GM12865 (cell line): Measurements from ENCODE around the gene CCDC8.

ENCODE experiments used
- DNase-seq: peaks from one replicate; pipeline ENCODE4 v3.0.0; 2010; ENCODE audit warnings: low read depth
- H3K4me3 ChIP-seq: 2 replicates; pipeline ENCODE4 v1.5.1; 2011; ENCODE audit warnings: mild to moderate bottlenecking, low read depth, low read length, control low read depth
- TF ChIP-seq, protein P1 (sequence below): IDR thresholded peaks from 2 replicates; pipeline ENCODE4 v1.5.1; 2011; ENCODE audit warnings: low read length, control low read depth, low read depth, inconsistent platforms; ENCODE audit not compliant: insufficient read depth; ENCODE audit errors: missing control alignments

CCDC8 gene

DNA sequence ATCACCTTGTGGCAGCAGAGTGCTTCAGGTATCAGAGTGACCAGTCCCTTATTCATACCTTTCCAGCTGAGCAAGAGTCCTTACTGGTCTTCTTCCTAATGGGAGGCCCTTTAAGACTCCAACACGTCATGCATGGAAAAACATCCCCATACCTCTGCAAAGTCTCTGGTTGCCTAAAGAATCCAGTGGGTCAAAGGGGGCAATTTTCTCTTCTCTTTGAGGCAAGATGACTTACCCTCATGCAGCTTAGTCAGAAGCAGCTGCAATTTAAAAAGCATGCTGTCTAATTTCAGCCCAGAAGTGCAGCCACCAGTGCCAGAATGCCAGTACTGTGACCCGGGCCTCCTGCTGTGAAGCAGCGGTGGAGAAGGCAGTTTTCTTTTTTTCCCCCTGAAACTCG lies 47.8 kb downstream of the CCDC8 start:
- TF ChIP-seq, protein P1, sequence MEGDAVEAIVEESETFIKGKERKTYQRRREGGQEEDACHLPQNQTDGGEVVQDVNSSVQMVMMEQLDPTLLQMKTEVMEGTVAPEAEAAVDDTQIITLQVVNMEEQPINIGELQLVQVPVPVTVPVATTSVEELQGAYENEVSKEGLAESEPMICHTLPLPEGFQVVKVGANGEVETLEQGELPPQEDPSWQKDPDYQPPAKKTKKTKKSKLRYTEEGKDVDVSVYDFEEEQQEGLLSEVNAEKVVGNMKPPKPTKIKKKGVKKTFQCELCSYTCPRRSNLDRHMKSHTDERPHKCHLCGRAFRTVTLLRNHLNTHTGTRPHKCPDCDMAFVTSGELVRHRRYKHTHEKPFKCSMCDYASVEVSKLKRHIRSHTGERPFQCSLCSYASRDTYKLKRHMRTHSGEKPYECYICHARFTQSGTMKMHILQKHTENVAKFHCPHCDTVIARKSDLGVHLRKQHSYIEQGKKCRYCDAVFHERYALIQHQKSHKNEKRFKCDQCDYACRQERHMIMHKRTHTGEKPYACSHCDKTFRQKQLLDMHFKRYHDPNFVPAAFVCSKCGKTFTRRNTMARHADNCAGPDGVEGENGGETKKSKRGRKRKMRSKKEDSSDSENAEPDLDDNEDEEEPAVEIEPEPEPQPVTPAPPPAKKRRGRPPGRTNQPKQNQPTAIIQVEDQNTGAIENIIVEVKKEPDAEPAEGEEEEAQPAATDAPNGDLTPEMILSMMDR: no peak

DNA sequence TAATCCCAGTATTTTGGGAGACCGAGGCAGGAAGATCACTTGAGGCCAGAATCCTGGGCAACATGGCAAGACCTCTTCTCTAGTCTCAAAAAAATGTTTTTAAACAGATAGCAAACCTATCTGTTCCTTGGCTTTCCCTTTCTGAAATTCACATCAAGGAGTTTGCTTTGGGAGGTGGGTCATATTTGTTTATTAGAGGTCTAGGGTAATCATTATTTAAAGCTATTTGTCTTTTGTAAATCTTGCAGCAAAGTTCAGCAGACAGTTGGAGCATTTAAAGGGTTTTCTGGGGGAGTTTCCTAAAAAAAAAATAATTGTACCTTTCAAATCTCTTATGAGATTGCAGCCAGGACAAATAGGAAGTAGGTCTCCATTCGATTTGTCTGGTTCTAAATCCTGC lies 49.0 kb downstream of the CCDC8 start:
- TF ChIP-seq, protein P1: no peak
- DNase-seq: no peak
- no peak overlapping the region for H3K4me3 ChIP-seq

More for the DNA sequence above, 47.8 kb downstream of the CCDC8 start:
- no peak overlapping the region for H3K4me3 ChIP-seq
- DNase-seq: no peak

DNA sequence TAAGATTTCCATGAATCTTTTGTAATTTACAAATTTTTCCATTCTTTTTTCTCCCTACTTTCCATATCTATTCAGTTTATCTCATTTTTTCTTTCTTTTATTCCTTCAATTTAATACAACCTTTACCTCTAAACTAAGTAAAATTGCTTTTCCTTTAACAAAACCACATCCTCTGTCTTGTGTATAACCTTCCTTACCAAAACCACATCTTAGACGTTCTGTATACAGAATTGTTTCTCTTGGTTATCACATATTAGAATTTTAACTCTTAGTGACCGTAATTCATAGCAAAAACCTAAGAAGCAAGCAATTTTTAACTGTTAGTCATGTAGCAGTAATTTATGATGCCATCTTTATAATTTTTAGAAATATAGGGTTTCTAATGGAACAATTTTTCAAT lies 51.4 kb downstream of the CCDC8 start:
- DNase-seq: no peak
- TF ChIP-seq, protein P1: no peak
- H3K4me3 ChIP-seq: no peak overlapping the region
